B cell (primary cell): Measurements from ENCODE around the gene PCGF3.

Experiments used
- EZH2 ChIP-seq: IDR thresholded peaks from 2 replicates; pipeline ENCODE4 v1.6.1; 2012; ENCODE audit warnings: borderline replicate concordance, low read depth, mild to moderate bottlenecking, moderate library complexity, low read length; ENCODE audit not compliant: insufficient read depth, poor library complexity, severe bottlenecking
- TF ChIP-seq, protein P1 (sequence below): fragments of 200-600 bp; IDR thresholded peaks from one replicate; pipeline ENCODE4 v1.8.0; 2022; ENCODE audit warnings: antibody characterized with exemption, mild to moderate bottlenecking

DNA sequence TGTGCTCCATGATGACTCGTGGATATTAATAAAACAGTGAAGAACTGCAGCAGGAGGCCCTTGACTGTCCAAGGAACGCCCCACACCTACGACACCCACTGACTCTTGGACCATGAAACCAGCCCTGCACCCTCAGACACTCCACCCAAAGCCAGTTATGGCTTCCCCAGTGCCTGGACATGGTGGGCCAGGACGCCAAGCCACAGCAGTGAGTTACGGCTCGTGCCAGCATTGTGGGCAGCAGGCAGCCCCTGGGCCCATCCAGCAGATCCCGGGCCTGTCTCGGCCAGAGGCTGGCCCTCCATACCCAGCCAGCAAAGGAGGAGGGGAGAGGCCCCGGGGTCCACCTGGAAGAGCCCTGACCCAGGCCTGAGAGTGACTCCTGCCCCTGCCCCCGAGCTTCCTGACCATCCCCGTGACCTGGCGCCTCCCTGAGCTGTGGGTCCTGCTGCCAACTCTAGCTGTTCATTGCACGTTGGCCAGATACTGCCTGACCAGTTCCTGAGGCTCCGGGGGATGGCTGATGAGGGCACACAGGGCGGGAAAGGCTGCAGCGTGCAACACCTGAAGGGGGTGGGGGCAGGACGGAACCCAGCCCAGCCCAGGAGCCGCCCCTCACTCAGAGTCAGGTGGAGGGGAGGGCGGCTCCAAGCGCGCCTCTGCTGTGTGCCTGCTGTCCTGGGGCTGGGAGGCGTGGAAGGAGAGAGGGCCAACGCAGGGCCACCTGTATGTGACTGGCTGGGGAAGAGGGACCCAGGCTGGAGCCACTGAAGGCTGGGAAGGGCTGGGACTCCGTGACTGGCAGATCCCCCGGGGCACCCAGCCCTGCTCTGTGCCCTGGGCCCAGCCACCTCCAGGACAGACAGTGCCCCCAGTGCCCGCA lies 17.4 kb upstream of the PCGF3 start:
- TF ChIP-seq, protein P1, sequence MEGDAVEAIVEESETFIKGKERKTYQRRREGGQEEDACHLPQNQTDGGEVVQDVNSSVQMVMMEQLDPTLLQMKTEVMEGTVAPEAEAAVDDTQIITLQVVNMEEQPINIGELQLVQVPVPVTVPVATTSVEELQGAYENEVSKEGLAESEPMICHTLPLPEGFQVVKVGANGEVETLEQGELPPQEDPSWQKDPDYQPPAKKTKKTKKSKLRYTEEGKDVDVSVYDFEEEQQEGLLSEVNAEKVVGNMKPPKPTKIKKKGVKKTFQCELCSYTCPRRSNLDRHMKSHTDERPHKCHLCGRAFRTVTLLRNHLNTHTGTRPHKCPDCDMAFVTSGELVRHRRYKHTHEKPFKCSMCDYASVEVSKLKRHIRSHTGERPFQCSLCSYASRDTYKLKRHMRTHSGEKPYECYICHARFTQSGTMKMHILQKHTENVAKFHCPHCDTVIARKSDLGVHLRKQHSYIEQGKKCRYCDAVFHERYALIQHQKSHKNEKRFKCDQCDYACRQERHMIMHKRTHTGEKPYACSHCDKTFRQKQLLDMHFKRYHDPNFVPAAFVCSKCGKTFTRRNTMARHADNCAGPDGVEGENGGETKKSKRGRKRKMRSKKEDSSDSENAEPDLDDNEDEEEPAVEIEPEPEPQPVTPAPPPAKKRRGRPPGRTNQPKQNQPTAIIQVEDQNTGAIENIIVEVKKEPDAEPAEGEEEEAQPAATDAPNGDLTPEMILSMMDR: no peak
- TF ChIP-seq EZH2: no peak
